Measurements from ENCODE around the gene PCAT6. TPM values are rescaled to one million over a fixed set of nuclear protein-coding genes. Genes with fewer than 3 reads are reported as not detected.

PCAT6 gene
- polyA plus RNA-seq, 3 donors: 3.8 to 5.6 (median 4.0) TPM

Other genes starting within 250 kb of the PCAT6 start
- gene SYT2, start 100.5 kb upstream of the PCAT6 start, polyA plus RNA-seq (ENCODE audit: insufficient read length in 3 of 3): 1 to 10 TPM; 1.5 to 3.5 (median 2.9) TPM
- 100 to 1,000 TPM in 2 of 3 donors, 10 to 100 TPM in 1; 90.3 to 112 (median 104) TPM for gene KDM5B, start 2.5 kb upstream of the PCAT6 start, polyA plus RNA-seq (ENCODE audit: insufficient read length in 3 of 3)
- gene RABIF, start 78.2 kb downstream of the PCAT6 start, polyA plus RNA-seq (ENCODE audit: insufficient read length in 3 of 3): 10 to 100 TPM in 2 of 3 donors, 1 to 10 TPM in 1; 9.3 to 11.2 (median 11.1) TPM
- 10 to 100 TPM; 37.9 to 47.0 (median 38.3) TPM for gene KLHL12, start 116.3 kb downstream of the PCAT6 start, polyA plus RNA-seq (ENCODE audit: insufficient read length in 3 of 3)
- 10 to 100 TPM; 73.8 to 76.9 (median 75.1) TPM for gene ADIPOR1, start 147.4 kb downstream of the PCAT6 start, polyA plus RNA-seq (ENCODE audit: insufficient read length in 3 of 3)
- gene CYB5R1, start 156.3 kb downstream of the PCAT6 start, polyA plus RNA-seq (ENCODE audit: insufficient read length in 3 of 3): 10 to 100 TPM; 45.6 to 47.7 (median 47.2) TPM
- 10 to 100 TPM; 74.8 to 81.9 (median 75.7) TPM for gene TMEM183A, start 196.4 kb downstream of the PCAT6 start, polyA plus RNA-seq (ENCODE audit: insufficient read length in 3 of 3)
- gene PPFIA4, start 215.5 kb downstream of the PCAT6 start, polyA plus RNA-seq (ENCODE audit: insufficient read length in 3 of 3): 10 to 100 TPM in 1 of 3 donors, 1 to 10 TPM in 2; 7.4 to 14.9 (median 8.5) TPM

Data from renal cortex interstitium (tissue), 3 donors.